Retinal pigment epithelial cell (primary cell): ENCODE results near the gene BIRC3.

Experiments
- DNase-seq: peaks from one replicate; pipeline ENCODE4 v3.0.0-alpha.2; 2010; ENCODE audit warnings: low read depth
- H3K4me3 ChIP-seq: 2 replicates; pipeline ENCODE4 v1.5.1; 2011; ENCODE audit warnings: mild to moderate bottlenecking, low read length, control low read depth, moderate library complexity
- CTCF ChIP-seq: conservative IDR thresholded peaks from 2 replicates; pipeline ENCODE4 v1.5.1; 2011; ENCODE audit warnings: low read depth, low read length, control low read depth, inconsistent platforms

BIRC3 gene

DNA sequence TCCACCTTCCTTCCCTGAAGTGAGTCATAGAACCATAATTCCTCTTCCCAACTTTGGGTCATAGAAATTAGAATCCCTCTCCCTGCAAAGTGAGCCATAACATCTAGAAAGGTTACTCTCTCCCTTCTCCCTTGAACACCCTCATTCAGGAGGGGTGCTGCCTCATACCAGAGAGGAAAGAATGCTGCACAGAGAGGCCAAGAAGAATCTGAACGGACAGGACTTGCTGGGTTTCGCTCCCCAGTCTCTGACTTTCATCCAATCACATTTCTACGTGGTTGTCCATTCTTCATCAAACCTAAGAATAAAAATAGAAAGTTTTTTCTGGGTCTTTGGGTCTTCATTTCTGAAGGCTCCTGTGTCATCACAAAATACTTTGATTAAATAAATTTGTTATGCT is 31.0 kb upstream of the BIRC3 start:
- DNase-seq = no peak
- H3K4me3 ChIP-seq = no peak overlapping the region
- no peak for TF ChIP-seq CTCF

- DNase-seq = no peak
- peak; percentile 70 for TF ChIP-seq CTCF
- H3K4me3 ChIP-seq = peak overlapping the region; percentile 5
Measured at GRCh38 chr11:102287964-102288724, 29.1 kb upstream of the BIRC3 start.

GRCh38 chr11:102288725-102289083 is 28.6 kb upstream of the BIRC3 start:
- DNase-seq = no peak
- TF ChIP-seq CTCF = no peak
- no peak overlapping the region for H3K4me3 ChIP-seq

GRCh38 chr11:102289592-102289991 is 27.7 kb upstream of the BIRC3 start:
- TF ChIP-seq CTCF = no peak
- H3K4me3 ChIP-seq = no peak overlapping the region
- DNase-seq = no peak

- DNase-seq = no peak
- TF ChIP-seq CTCF = no peak
- no peak overlapping the region for H3K4me3 ChIP-seq
Measured at GRCh38 chr11:102291831-102292230, 25.5 kb upstream of the BIRC3 start.

DNA sequence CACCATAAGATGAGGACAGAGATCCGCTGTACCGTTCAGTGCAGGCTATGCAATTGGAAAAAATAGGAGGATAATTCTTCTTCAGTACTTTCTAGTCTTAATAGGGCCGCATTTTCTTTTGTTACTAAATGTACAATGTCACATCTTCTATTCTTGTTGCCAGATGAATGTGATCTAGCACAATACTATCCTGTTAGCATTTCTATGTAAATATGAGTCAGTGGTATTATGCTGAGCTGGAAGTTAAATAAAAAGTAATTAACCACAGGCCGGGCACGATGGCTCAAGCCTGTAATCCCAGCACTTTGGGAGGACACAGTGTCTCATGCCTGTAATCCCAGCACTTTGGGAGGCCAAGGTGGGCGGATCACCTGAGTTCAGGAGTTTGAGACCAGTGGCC is 24.4 kb upstream of the BIRC3 start:
- TF ChIP-seq CTCF = no peak
- no peak for DNase-seq
- no peak overlapping the region for H3K4me3 ChIP-seq

DNA sequence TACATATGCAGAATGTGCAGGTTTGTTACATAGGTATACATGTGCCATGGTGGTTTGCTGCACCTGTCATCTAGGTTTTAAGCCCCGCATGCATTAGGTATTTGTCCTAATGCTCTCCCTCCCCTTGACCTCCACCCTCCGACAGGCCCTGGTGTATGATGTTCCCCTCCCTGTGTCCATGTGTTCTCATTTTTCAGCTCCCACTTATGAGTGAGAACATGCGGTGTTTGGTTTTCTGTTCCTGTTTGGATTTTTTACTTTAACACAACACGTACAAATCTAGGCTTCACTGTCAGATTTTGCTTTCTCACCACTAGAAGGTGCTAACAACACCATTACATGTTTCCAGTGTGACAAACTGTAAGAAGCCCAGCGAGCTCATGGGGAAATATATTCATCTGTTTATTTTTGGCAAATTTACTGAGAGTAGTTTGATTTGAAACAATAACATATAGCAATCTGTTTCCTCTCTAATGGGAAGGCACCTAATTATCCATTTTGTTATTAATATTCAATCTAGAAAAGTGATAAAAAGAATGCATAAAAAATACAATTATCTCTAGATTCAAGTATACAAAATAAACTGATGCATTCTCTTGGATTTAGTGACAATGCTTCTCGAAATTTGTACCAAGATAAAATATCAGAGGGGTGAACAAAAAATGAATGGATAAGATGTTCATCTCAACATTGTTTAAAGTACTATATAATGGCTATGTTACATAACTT is 23.2 kb upstream of the BIRC3 start:
- TF ChIP-seq CTCF = peak; percentile 76
- no peak overlapping the region for H3K4me3 ChIP-seq
- DNase-seq = no peak
